ENCODE data around the gene RIMKLB.

DNA sequence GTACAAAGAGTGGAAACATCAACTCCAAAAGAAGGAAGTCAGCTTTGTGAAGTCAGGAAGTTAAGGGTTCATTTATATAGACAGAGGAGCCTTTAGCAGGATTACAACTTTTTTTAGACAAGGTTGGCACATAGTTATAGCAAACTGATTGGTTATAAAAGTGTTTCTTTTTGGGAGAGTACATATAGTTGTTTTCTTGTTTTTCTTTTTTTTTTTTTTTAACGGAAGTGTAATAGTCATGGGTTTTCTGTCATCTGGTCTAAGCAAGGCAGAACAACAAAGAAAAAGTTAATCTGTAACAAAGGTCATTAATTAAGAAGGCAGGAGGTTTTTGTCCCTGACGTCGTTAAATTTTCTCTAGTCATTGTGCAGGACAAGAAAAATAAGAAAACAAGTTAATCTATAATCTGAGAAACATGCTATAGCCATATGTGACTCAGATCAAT is 22.2 kb upstream of the RIMKLB start:
- TF ChIP-seq POLR2A (IDR thresholded peaks at IDR 0.05) (no peak), CTCF (IDR thresholded peaks at IDR 0.05) (no peak)

Measured in transverse colon (tissue), 3 donors.